Measurements from ENCODE around the gene SSBP2. TPM values are rescaled to one million over a fixed set of nuclear protein-coding genes. Genes with fewer than 3 reads are reported as not detected.
"Not testable (repeated sequence)": the region's sequence is repeated elsewhere in the genome, so short reads cannot be mapped to it uniquely, and the experiment has no call there.

The SSBP2 gene
- total RNA-seq, 2 donors from 2014 or later: 68.7 to 88.6 TPM

DNA sequence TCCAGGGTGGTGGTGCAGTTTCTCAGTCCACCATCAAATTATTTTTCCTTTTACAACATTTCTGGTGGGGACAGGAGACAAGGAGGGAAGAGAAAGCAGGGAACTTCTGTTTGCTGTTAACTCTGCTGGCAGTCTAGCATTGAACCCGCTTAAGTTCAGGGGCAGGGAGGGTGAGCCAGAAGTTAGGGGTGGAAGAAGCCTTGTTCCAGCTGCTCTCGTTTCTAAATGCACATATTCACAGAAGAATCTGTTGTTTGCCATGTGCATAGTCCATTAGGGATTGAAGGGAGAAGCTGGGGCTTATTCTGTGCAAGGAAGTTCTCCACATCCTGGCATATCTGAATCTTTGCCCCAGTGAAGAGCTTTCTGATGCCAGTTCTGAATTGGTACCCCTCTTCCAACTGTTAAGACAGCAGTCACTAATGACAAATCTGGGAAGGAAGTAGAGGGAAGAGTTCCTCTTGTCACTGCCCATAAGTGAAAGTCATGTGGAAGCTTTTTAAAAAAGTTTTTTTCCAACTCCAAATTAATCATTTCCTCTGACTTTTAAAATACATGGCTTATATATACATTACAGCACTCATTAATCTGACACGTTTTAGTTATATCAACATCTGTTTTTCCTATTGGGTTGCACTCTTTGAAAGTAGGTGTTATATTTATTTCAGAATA lies 324.4 kb downstream of the SSBP2 start:
- intact Hi-C loops (cut with DNase I): loop anchor here in 1 of 2 donors (5.0 kb wide), 1 partner anchor 741 kb away; no protein-coding TSS in a partner anchor
- DNase-seq (ENCODE audit: low spot score): no peak

GRCh38 chr5:81425569-81425968 lies 325.3 kb downstream of the SSBP2 start:
- no peak for DNase-seq (ENCODE audit: low spot score)
- intact Hi-C loops (cut with DNase I): loop anchor here in 1 of 2 donors (5.0 kb wide), 1 partner anchor 742 kb away; no protein-coding TSS in a partner anchor

DNA sequence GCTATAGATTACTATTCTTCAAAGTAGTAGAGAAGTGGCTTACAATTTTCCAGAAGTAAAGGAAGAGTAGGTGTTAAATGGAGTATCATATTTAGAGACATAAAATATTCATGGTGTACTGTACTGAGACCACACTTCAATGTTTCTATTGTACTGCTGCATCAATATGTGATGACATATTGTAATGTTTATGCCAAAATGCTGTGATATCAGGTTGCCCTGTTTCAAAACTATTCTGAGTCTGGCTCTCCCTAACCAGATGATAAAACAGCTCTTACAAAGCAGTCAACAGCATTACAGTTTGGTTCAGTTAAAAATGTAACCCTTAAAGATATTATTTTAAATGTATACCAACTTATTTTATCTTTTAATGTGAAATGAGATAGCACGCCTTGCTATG lies 326.2 kb downstream of the SSBP2 start:
- intact Hi-C loops (cut with DNase I): loop anchor here in 1 of 2 donors (5.0 kb wide), 1 partner anchor 743 kb away; no protein-coding TSS in a partner anchor
- DNase-seq (ENCODE audit: low spot score): no peak

GRCh38 chr5:81422671-81423070 lies 328.2 kb downstream of the SSBP2 start:
- intact Hi-C loops (cut with DNase I): no loop called here
- no peak for DNase-seq (ENCODE audit: low spot score)

- intact Hi-C loops (cut with DNase I): no loop called here
- DNase-seq (ENCODE audit: low spot score): no peak
Measured at GRCh38 chr5:81420039-81420667, 330.7 kb downstream of the SSBP2 start.

DNA sequence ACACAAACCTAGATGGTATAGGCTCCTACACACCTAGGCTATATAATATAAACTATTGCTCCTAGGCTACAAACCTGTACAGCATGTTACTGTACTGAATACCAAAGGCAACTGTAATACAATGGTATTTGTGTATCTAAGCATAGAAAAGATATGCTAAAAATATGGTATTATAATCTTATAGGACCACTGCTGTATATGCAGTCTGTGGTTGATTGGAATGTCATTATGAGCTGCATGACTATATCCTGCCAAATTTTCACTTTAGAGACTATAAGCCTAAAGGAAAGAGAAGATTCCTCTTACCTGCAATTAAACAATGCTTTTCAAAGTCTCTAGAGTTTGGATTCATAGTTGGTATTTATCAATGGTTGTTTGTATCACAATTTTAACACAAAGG lies 332.3 kb downstream of the SSBP2 start:
- no peak for DNase-seq (ENCODE audit: low spot score)
- intact Hi-C loops (cut with DNase I): no loop called here

DNA sequence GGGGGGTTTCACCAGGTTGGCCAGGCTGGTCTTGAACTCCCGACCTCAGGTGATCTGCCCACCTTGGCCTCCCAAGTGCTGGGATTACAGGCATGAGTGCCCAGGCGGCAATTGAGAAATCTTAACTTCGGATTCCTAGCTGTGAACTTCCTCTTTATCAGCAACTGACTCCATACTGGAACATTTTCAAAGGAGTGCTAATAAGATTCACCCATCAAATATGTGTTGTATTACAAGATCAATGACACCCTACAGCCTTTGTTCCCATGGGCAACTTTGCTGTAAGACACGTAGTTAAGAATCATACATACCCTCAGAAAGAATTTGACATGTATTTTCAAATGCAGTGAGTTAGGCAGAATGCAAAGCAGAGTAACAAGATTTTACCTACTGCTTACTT lies 333.8 kb downstream of the SSBP2 start:
- no peak for DNase-seq (ENCODE audit: low spot score)
- intact Hi-C loops (cut with DNase I): no loop called here

- intact Hi-C loops (cut with DNase I): no loop called here
- DNase-seq (ENCODE audit: low spot score): no peak
Measured at GRCh38 chr5:81409896-81410295, 341.0 kb downstream of the SSBP2 start.

- DNase-seq (ENCODE audit: low spot score): no peak
- intact Hi-C loops (cut with DNase I): no loop called here
Measured at GRCh38 chr5:81409361-81409760, 341.5 kb downstream of the SSBP2 start.

DNA sequence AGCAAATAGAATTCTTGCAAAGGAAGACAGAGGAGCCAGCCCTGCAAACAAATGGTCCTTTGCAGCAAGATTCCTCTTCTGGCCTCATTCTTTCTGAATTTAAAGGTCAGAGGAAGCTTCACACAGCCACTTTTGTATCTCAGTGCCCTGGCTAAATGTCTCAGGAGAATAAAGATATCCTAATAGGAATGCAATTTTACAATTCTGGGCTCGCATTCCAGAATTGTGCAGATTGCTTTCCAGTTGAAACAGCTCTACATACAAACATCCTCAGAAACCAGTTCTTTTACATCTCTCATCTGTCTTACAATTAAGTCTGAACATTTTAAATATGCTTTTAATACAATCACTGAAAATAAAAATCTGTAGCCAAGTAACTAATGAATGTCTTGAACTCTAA lies 342.4 kb downstream of the SSBP2 start:
- intact Hi-C loops (cut with DNase I): no loop called here
- DNase-seq (ENCODE audit: low spot score): no peak

DNA sequence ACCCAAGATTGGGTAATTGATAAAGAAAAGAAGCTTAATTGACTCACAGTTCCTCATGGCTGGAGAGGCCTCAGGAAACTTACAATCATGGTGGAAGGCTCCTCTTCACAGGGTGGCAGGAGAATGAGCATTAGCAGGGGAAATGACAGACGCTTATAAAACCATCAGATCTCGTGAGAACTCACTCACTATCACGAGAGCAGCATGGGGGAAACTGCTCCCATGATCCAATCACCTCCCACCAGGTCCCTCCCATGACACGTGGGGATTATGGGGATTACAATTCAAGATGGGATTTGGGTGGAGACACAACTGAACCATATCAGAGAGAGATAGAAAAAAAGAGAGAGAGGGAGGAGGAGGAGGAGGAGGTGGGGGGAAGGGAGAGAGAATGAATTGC lies 343.1 kb downstream of the SSBP2 start:
- intact Hi-C loops (cut with DNase I); DNase-seq (ENCODE audit: low spot score): not testable (repeated sequence)

GRCh38 chr5:81405126-81405891 lies 345.6 kb downstream of the SSBP2 start:
- no peak for DNase-seq (ENCODE audit: low spot score)
- intact Hi-C loops (cut with DNase I): no loop called here

DNA sequence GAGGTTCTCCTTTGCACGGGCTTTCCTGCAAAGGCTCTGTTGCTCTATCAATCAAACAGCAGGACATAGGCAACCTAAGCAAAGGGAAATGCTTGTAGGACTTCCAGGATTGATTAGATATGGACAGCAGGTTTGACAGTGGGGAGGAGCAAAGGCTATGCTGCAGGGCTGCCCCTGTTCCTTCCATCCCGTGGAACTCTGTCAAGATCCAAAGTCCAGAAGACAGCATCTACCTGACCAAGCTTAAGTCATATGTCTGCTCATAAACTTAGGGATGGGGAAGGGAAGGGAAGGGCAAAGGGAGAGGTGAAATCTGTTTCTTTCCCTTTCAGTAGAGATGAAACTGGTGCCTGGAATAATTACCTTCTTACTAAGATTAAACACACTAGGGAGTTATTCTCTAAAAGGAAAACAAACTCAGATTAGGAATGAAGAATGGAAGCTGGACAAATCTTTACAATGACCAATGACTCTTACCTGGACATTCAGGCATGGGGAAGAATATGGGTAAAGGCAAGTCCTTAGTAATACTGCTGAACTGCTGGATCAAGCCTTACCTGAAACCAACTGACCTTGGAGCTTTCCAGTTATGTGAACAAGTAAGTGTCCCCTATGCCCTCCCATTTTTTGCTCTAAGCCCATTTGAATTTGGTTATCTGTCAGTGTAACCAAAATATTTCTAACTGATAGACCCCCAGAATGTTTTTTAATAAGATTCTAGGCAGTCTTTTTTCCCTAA lies 348.5 kb downstream of the SSBP2 start:
- intact Hi-C loops (cut with DNase I): no loop called here
- DNase-seq (ENCODE audit: low spot score): no peak

DNA sequence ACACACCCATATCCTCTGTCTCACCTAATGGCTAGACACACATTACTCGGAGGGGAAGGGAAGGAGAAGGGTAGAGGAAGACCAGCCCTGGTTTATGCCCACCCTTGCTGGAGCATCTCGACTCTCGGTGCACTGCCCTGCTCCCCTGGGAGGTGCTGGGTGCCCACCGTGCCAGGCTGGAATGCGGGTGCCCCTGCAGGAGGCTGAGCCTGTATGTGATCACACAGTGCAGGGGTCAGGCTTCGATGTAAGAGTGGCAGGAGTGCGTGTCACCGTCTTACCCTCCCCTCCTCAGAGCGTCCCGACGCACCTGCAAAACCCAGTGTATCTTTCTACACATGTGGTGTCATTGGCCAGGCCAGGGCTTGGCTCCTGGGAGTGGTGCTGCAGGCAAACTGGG lies 349.6 kb downstream of the SSBP2 start:
- DNase-seq (ENCODE audit: low spot score): no peak
- intact Hi-C loops (cut with DNase I): no loop called here

GRCh38 chr5:81400375-81400774 lies 350.5 kb downstream of the SSBP2 start:
- intact Hi-C loops (cut with DNase I): no loop called here
- DNase-seq (ENCODE audit: low spot score): no peak

DNA sequence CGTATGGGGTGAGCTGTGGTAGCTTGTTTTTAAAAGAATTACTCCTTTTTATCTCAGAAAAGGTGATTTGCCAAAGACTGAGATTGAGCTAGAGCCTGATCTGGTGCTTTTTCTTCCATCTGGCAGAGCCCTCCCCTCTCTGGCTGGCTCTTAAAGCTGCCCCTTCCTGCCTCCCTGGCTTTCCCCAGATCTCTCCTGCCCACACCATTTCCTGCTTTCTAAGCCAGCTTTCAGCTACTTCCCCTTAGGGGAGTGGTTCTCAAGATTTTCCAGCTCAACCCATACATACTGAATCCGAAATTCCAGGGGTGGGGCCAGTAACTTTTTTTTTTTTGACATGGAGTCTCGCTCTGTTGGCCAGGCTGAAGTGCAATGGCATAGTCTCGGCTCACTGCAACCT lies 352.2 kb downstream of the SSBP2 start:
- intact Hi-C loops (cut with DNase I): no loop called here
- DNase-seq (ENCODE audit: low spot score): no peak

- intact Hi-C loops (cut with DNase I): no loop called here
- DNase-seq (ENCODE audit: low spot score): no peak
Measured at GRCh38 chr5:81397176-81397575, 353.7 kb downstream of the SSBP2 start.

DNA sequence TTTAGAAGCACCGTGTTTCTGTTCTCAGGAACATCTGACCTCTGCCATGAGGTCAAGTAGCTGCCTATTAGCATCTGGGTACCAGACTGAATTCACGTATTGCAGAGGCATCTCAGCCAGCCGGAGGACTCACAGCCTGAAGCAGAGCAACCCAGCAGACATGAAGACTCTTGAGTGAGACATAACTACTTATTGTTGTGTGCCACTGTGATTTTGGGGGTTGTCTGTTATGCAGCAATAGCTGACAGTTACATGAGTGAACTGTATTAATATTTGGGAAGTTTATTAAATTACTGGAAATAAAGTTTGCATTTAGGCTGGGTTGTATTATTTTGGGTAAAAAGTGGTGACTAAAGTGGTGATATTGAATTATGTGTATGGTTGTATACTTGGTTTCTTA lies 355.6 kb downstream of the SSBP2 start:
- DNase-seq (ENCODE audit: low spot score): no peak
- intact Hi-C loops (cut with DNase I): no loop called here

- peak; percentile 82 for DNase-seq (ENCODE audit: low spot score)
- intact Hi-C loops (cut with DNase I): no loop called here
Measured at GRCh38 chr5:81393783-81394718, 356.8 kb downstream of the SSBP2 start, which contains the start of gene ACOT12. Gene ACOT12 (minus strand): TSS chr5:81394134. CDS start chr5:81394114, 20 bp downstream.
